GM19468 (cell line): ENCODE results near the gene HOXC6.
"Not testable (repeated sequence)": the region's sequence is repeated elsewhere in the genome, so short reads cannot be mapped to it uniquely, and the experiment has no call there.

Experiments
- ATAC-seq: cut with Tn5 transposase; IDR thresholded peaks from one replicate; pipeline ENCODE4 v1.9.1; 2021; ENCODE audit warnings: mild to moderate bottlenecking, moderate library complexity, moderate number of reproducible peaks; ENCODE audit not compliant: unreplicated experiment; ENCODE audit errors: extremely low read depth

Gene HOXC6

GRCh38 chr12:54077843-54078242 lies 49.6 kb downstream of the HOXC6 start:
- not testable (repeated sequence) for ATAC-seq

DNA sequence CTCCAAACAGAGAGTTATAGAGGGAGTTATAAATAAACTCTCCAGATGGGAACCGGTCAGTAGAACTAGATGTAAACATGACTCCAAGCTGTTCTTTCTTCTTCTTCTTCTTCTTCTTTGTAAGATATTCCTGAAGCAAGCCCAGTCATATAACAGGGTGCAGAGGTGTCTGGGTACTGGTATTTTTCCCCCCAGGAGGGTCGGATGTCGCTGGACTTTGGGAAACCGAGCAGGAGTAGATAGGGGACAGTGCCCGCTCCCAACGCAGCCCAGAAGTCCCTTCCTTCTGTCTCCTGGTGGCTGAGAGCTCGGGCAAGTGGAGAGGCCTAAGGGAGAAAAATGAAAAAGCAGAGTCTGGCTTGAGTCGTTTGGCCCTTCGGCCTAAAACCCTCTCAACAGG lies 50.9 kb downstream of the HOXC6 start:
- ATAC-seq: not testable (repeated sequence)
